K562 (cell line): Measurements from ENCODE around the gene TRIM69. TPM values are rescaled to one million over a fixed set of nuclear protein-coding genes. Genes with fewer than 3 reads are reported as not detected.

Source experiments
- CBX1 ChIP-seq: sonication (generic); IDR thresholded peaks from 2 replicates; pipeline ENCODE4 v1.6.1; 2016; ENCODE audit warnings: antibody characterized with exemption, low read depth, mild to moderate bottlenecking
- CTBP1 ChIP-seq: fragments of 450-650 bp; IDR thresholded peaks from 2 replicates; pipeline ENCODE4 v1.6.1; 2016; ENCODE audit warnings: borderline replicate concordance
- GTF2F1 ChIP-seq: IDR thresholded peaks from 2 replicates; pipeline ENCODE4 v1.6.1; 2011; ENCODE audit warnings: low read depth, low read length, improper control_type of control experiment
- HES1 ChIP-seq: fragments of 450-650 bp; IDR thresholded peaks from 2 replicates; pipeline ENCODE4 v1.6.1; 2016; ENCODE audit warnings: low read depth, mild to moderate bottlenecking, moderate library complexity
- IRF2 ChIP-seq: sonication (generic); formaldehyde crosslinking; IDR thresholded peaks from 2 replicates; pipeline ENCODE4 v1.8.1; 2022; ENCODE audit warnings: mild to moderate bottlenecking, missing genetic modification reagents
- KDM5B ChIP-seq: fragments of 200-600 bp; sonication (generic); IDR thresholded peaks from 2 replicates; pipeline ENCODE4 v1.6.1; 2012; ENCODE audit warnings: low read depth, mild to moderate bottlenecking, moderate library complexity, low read length, control low read depth, inconsistent platforms; ENCODE audit not compliant: insufficient replicate concordance
- MAFF ChIP-seq: IDR thresholded peaks from 2 replicates; pipeline ENCODE4 v1.6.1; 2012; ENCODE audit warnings: low read length, improper control_type of control experiment
- MLLT1 ChIP-seq, 2 experiments: fragments of 450-650 bp; IDR thresholded peaks; 2 replicates each; pipeline ENCODE4 v1.6.1; 2016
- MNT ChIP-seq, 2 experiments: fragments of 450-650 bp; conservative IDR thresholded peaks; 2 replicates each; pipeline ENCODE4 v1.6.1; 2017; ENCODE audit warnings: mild to moderate bottlenecking in 2 of 2, moderate library complexity in 2 of 2
- MYBL2 ChIP-seq, 2 experiments: fragments of 450-650 bp in 1 of 2; sonication (generic) in 1 of 2; formaldehyde crosslinking in 1 of 2; IDR thresholded peaks; 2 replicates each; pipeline versions ENCODE4 v1.6.1 to v1.8.1; 2017 to 2022; ENCODE audit warnings: borderline replicate concordance in 1 of 2, inconsistent platforms in 1 of 2, low read depth in 1 of 2, mild to moderate bottlenecking in 1 of 2, missing genetic modification reagents in 1 of 2, moderate library complexity in 1 of 2
- NR3C1 ChIP-seq: sonication (generic); formaldehyde crosslinking; IDR thresholded peaks from 2 replicates; pipeline ENCODE4 v1.8.1; 2022; ENCODE audit warnings: missing genetic modification reagents
- POLR2A ChIP-seq: fragments of 450-650 bp; conservative IDR thresholded peaks from 2 replicates; pipeline ENCODE4 v1.6.1; 2016
- RBFOX2 ChIP-seq: fragments of 200-400 bp; formaldehyde crosslinking; IDR thresholded peaks from 2 replicates; pipeline ENCODE4 v1.6.1; 2017; ENCODE audit warnings: low read depth, mild to moderate bottlenecking, low read length, moderate library complexity
- RFX5 ChIP-seq: IDR thresholded peaks from 2 replicates; pipeline ENCODE4 v1.6.1; 2011; ENCODE audit warnings: low read depth, mild to moderate bottlenecking, improper control_type of control experiment, low read length
- SMAD4 ChIP-seq: fragments of 250-450 bp; sonication (Bioruptor Pico); conservative IDR thresholded peaks from 2 replicates; pipeline ENCODE4 v1.8.0; 2021; ENCODE audit warnings: inconsistent platforms, mild to moderate bottlenecking, moderate library complexity
- TAF7 ChIP-seq: fragments of 450-650 bp; IDR thresholded peaks from 2 replicates; pipeline ENCODE4 v1.6.1; 2016; ENCODE audit warnings: missing genetic modification characterization, missing compliant biosample characterization
- TEAD1 ChIP-seq, 2 experiments: fragments of 450-650 bp in 1 of 2; sonication (generic) in 1 of 2; formaldehyde crosslinking; IDR thresholded peaks; 2 replicates each; pipeline versions ENCODE4 v1.4.0 to v1.8.0; 2020 to 2022; ENCODE audit warnings: mild to moderate bottlenecking in 2 of 2, missing genetic modification reagents in 1 of 2
- ZFX ChIP-seq: sonication (generic); formaldehyde crosslinking; IDR thresholded peaks from 2 replicates; pipeline ENCODE4 v1.8.0; 2022; ENCODE audit warnings: mild to moderate bottlenecking, missing genetic modification reagents, moderate library complexity
- ZNF324 ChIP-seq: fragments of 250-450 bp; sonication (Bioruptor Pico); IDR thresholded peaks from 2 replicates; pipeline ENCODE4 v1.4.0; 2020; ENCODE audit warnings: mild to moderate bottlenecking
- polyA plus RNA-seq, 8 experiments: library from polyadenylated mRNA; depleted of rRNA in 4 of 8; stranded (reverse) in 5 of 8; unstranded in 3 of 8; fragments of >200 nt; fragmentation: Nextera tagmentation in 2 of 8; fragmentation: Illumina TruSeq in 1 of 8; extraction: Ambion mirVana in 2 of 8; extraction: Trizol in 1 of 8; gene quantifications; 2 replicates each; pipeline versions ENCODE4 v1.2.1 to v1.2.3, GENCODE V29; 2011 to 2014; ENCODE audit warnings: inconsistent platforms in 1 of 8, missing spikeins in 1 of 8
- total RNA-seq, 7 experiments: library from RNA; depleted of rRNA in 6 of 7; stranded (reverse); fragments of >200 nt in 6 of 7; fragmentation: Illumina TruSeq in 2 of 7; extraction: Trizol in 2 of 7; gene quantifications; 2 replicates each; pipeline versions ENCODE4 v1.2.1 to v1.2.3, GENCODE V29; 2011 to 2021; ENCODE audit warnings: low replicate concordance in 1 of 7
- TF ChIP-seq, protein P1 (sequence below): sonication (generic); formaldehyde crosslinking; IDR thresholded peaks from 2 replicates; pipeline ENCODE4 v1.8.0; 2022; ENCODE audit warnings: mild to moderate bottlenecking, missing genetic modification reagents

The TRIM69 gene
- total and polyA plus RNA-seq, 9 of the 15 experiments (the other 6 are each of a cell fraction or from before 2014, with no cell fraction given): 1.0 to 4.3 (median 2.3) TPM

GRCh38 chr15:44711096-44711742 lies 25.1 kb upstream of the TRIM69 start, which contains the start of the genes B2M and PATL2 (continued):
- TF ChIP-seq TEAD1 (CRISPR knock-in tag; IDR thresholded peaks at IDR 0.05) (peak; percentile 16 to 92; a peak in 1 of 4 replicates), TAF7 (tag) (peak; percentile 92), MNT (conservative IDR thresholded peaks at IDR 0.05) (peak; percentile 68 to 75), ZFX (CRISPR knock-in tag) (peak; percentile 89), SMAD4 (CRISPR knock-in tag) (peak; percentile 48), CBX1 (peak; percentile 78; the same call in 1 of the 2 replicates), CTBP1 (peak; percentile 52; the same call in 1 of the 2 replicates), MLLT1 (IDR thresholded peaks at IDR 0.05) (peak; percentile 90 to 91; a peak in 3 of 4 replicates), KDM5B (peak; percentile 99), POLR2A (peak; percentile 99), RBFOX2 (peak; percentile 99), MAFF (no peak), NR3C1 (CRISPR knock-in tag) (no peak), HES1 (peak; percentile 83), GTF2F1 (peak; percentile 99), ZNF324 (CRISPR knock-in tag) (no peak), IRF2 (peak; percentile 86; the same call in 1 of the 2 replicates), RFX5 (peak; percentile 99), MYBL2 (IDR thresholded peaks at IDR 0.05; ENCODE audit: low read depth) (no peak), MYBL2 (CRISPR knock-in tag; IDR thresholded peaks at IDR 0.05; ENCODE audit: borderline replicate concordance) (no peak)
- TF ChIP-seq, protein P1, sequence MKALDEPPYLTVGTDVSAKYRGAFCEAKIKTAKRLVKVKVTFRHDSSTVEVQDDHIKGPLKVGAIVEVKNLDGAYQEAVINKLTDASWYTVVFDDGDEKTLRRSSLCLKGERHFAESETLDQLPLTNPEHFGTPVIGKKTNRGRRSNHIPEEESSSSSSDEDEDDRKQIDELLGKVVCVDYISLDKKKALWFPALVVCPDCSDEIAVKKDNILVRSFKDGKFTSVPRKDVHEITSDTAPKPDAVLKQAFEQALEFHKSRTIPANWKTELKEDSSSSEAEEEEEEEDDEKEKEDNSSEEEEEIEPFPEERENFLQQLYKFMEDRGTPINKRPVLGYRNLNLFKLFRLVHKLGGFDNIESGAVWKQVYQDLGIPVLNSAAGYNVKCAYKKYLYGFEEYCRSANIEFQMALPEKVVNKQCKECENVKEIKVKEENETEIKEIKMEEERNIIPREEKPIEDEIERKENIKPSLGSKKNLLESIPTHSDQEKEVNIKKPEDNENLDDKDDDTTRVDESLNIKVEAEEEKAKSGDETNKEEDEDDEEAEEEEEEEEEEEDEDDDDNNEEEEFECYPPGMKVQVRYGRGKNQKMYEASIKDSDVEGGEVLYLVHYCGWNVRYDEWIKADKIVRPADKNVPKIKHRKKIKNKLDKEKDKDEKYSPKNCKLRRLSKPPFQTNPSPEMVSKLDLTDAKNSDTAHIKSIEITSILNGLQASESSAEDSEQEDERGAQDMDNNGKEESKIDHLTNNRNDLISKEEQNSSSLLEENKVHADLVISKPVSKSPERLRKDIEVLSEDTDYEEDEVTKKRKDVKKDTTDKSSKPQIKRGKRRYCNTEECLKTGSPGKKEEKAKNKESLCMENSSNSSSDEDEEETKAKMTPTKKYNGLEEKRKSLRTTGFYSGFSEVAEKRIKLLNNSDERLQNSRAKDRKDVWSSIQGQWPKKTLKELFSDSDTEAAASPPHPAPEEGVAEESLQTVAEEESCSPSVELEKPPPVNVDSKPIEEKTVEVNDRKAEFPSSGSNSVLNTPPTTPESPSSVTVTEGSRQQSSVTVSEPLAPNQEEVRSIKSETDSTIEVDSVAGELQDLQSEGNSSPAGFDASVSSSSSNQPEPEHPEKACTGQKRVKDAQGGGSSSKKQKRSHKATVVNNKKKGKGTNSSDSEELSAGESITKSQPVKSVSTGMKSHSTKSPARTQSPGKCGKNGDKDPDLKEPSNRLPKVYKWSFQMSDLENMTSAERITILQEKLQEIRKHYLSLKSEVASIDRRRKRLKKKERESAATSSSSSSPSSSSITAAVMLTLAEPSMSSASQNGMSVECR (CRISPR knock-in tag): peak; percentile 79
